ENCODE data around the gene BTBD7.

The BTBD7 gene

GRCh38 chr14:93195316-93195999, 137.4 kb downstream of the BTBD7 start:
- FAIRE-seq: no peak
- DNase-seq (ENCODE audit: low spot score): no peak
